HEK293T (cell line): ENCODE data around the gene MCM9.
A peak's percentile ranks its signal among the peaks of the same experiment; 100 is the strongest.

Experiments used
- CTCF ChIA-PET: fragments of 350-600 bp; formaldehyde crosslinking; extraction: SDS; loops from one replicate; lab custom pipeline; 2021; ENCODE audit warnings: antibody characterized with exemption, inconsistent platforms; lab: Yijun Ruan, JAX
- POLR2A ChIA-PET: fragments of 350-600 bp; formaldehyde crosslinking; extraction: SDS; loops from one replicate; lab custom pipeline; 2020; ENCODE audit warnings: antibody characterized with exemption, inconsistent platforms; lab: Yijun Ruan, JAX
- DNase-seq: peaks from one replicate; pipeline ENCODE4 v3.0.0; 2012; ENCODE audit warnings: mixed read lengths; ENCODE audit errors: extremely low spot score
- ARNT ChIP-seq: fragments of 450-650 bp; IDR thresholded peaks from 2 replicates; pipeline ENCODE4 v1.6.1; 2017; ENCODE audit warnings: mild to moderate bottlenecking
- BHLHE40 ChIP-seq: fragments of 450-650 bp; IDR thresholded peaks from 2 replicates; pipeline ENCODE4 v1.6.1; 2016; ENCODE audit warnings: mild to moderate bottlenecking, moderate library complexity, borderline replicate concordance
- CTBP1 ChIP-seq: fragments of 450-650 bp; IDR thresholded peaks from 2 replicates; pipeline ENCODE4 v1.6.1; 2016; ENCODE audit warnings: borderline replicate concordance
- ELF4 ChIP-seq: fragments of 450-650 bp; IDR thresholded peaks from 2 replicates; pipeline ENCODE4 v1.6.1; 2017; ENCODE audit warnings: antibody characterized with exemption
- FOXA1 ChIP-seq: fragments of 450-650 bp; IDR thresholded peaks from 2 replicates; pipeline ENCODE4 v1.6.1; 2016; ENCODE audit warnings: mild to moderate bottlenecking
- FOXK2 ChIP-seq: fragments of 450-650 bp; IDR thresholded peaks from 2 replicates; pipeline ENCODE4 v1.6.1; 2016; ENCODE audit warnings: mild to moderate bottlenecking
- FOXM1 ChIP-seq: fragments of 450-650 bp; IDR thresholded peaks from 2 replicates; pipeline ENCODE4 v1.6.1; 2017; ENCODE audit warnings: mild to moderate bottlenecking, borderline replicate concordance
- HDGF ChIP-seq: fragments of 450-650 bp; IDR thresholded peaks from 2 replicates; pipeline ENCODE4 v1.6.1; 2017; ENCODE audit warnings: antibody characterized with exemption, borderline replicate concordance
- L3MBTL2 ChIP-seq: fragments of 450-650 bp; conservative IDR thresholded peaks from 2 replicates; pipeline ENCODE4 v1.6.1; 2016; ENCODE audit warnings: mild to moderate bottlenecking
- LEF1 ChIP-seq: fragments of 450-650 bp; IDR thresholded peaks from 2 replicates; pipeline ENCODE4 v1.6.1; 2017; ENCODE audit warnings: mild to moderate bottlenecking, borderline replicate concordance
- NFRKB ChIP-seq: fragments of 450-650 bp; IDR thresholded peaks from 2 replicates; pipeline ENCODE4 v1.6.1; 2016; ENCODE audit warnings: mild to moderate bottlenecking, moderate library complexity
- SP1 ChIP-seq: fragments of 450-650 bp; IDR thresholded peaks from 2 replicates; pipeline ENCODE4 v1.6.1; 2017
- SUZ12 ChIP-seq: fragments of 450-650 bp; IDR thresholded peaks from 2 replicates; pipeline ENCODE4 v1.6.1; 2016; ENCODE audit warnings: mild to moderate bottlenecking
- TARDBP ChIP-seq: fragments of 450-650 bp; IDR thresholded peaks from 2 replicates; pipeline ENCODE4 v1.6.1; 2016
- ZNF384 ChIP-seq: fragments of 450-650 bp; IDR thresholded peaks from 2 replicates; pipeline ENCODE4 v1.6.1; 2016
- TF ChIP-seq, protein P1 (sequence below): fragments of 450-650 bp; IDR thresholded peaks from 2 replicates; pipeline ENCODE4 v1.6.1; 2016

The MCM9 gene

GRCh38 chr6:118776607-118777549 lies 158.1 kb downstream of the MCM9 start:
- no peak for TF ChIP-seq SP1
- peak; percentile 30; the same call in 1 of the 2 replicates for TF ChIP-seq ZNF384
- TF ChIP-seq, protein P1, sequence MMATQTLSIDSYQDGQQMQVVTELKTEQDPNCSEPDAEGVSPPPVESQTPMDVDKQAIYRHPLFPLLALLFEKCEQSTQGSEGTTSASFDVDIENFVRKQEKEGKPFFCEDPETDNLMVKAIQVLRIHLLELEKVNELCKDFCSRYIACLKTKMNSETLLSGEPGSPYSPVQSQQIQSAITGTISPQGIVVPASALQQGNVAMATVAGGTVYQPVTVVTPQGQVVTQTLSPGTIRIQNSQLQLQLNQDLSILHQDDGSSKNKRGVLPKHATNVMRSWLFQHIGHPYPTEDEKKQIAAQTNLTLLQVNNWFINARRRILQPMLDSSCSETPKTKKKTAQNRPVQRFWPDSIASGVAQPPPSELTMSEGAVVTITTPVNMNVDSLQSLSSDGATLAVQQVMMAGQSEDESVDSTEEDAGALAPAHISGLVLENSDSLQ = no peak
- TF ChIP-seq NFRKB = no peak
- peak; percentile 73 for DNase-seq

GRCh38 chr6:118775381-118775780 lies 159.6 kb downstream of the MCM9 start:
- CTCF ChIA-PET = interaction anchor here (0.7 to 1.0 kb wide), 2 partner anchors 31 to 210 kb away, joined by 3 to 4 read pairs; no protein-coding TSS in a partner anchor
- no peak for TF ChIP-seq HDGF
- TF ChIP-seq CTBP1 = no peak
- TF ChIP-seq TARDBP = no peak
- TF ChIP-seq, protein P1 = no peak
- no peak for TF ChIP-seq FOXA1
- no peak for TF ChIP-seq LEF1
- no peak for TF ChIP-seq FOXM1
- TF ChIP-seq ARNT = no peak
- TF ChIP-seq BHLHE40 = no peak
- TF ChIP-seq SUZ12 = no peak
- TF ChIP-seq NFRKB = no peak
- no peak for TF ChIP-seq L3MBTL2
- TF ChIP-seq FOXK2 = no peak
- POLR2A ChIA-PET = no interaction called here
- no peak for DNase-seq

More at GRCh38 chr6:118776607-118777549, 158.1 kb downstream of the MCM9 start:
- ChIA-PET POLR2A (no interaction called here), CTCF (interaction anchor here (0.6 kb wide), 1 partner anchor 46 kb away, joined by 3 read pairs; no protein-coding TSS in a partner anchor)

DNA sequence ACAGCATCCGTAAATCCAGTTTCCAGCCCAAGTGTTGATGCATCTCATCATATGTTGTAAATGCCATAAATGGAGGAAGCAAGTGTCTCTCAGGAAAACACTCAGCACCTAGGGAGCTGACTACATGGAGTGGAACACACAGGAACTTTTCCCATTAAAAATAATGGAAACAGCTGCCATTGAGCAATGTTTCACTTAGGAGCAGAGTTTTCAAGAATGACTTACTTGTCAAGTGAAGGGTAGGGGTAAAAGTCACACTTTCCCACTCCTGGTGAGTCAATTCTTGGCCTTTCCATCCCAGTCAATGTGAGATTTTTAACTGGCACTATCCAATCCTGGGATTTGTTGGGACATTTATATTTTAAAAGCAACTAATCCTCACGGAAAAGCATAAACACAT lies 160.4 kb downstream of the MCM9 start:
- DNase-seq = no peak
- TF ChIP-seq, protein P1 = no peak
- TF ChIP-seq TARDBP (no peak), SP1 (no peak), BHLHE40 (no peak), ELF4 (no peak), NFRKB (no peak), SUZ12 (no peak), LEF1 (no peak), FOXM1 (no peak), ZNF384 (no peak), CTBP1 (no peak)
- ChIA-PET POLR2A (no interaction called here), CTCF (no interaction called here)

DNA sequence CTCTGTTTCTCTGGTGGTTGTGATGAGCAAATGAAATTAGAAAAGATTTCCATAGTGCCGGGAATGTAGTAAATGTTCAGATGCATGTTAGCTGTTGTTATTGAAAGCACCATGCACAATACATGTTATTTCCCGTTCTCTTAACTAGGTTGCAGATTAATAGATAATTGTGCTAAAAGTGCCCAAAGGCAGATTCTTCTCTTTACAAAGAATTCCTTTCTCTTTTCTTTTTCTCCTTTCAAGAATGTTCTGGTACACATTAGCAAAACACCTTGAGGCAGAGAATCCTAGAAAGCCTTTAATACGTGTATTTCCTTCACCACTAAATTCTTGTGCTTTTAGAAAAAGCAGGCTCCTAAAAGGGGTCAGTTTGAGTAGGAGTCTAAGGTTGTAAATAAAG lies 162.1 kb downstream of the MCM9 start:
- ChIA-PET CTCF (no interaction called here), POLR2A (no interaction called here)
- TF ChIP-seq SP1 (no peak), FOXA1 (no peak)
- no peak for DNase-seq

GRCh38 chr6:118771253-118771652 lies 163.7 kb downstream of the MCM9 start:
- TF ChIP-seq FOXM1 (no peak), SP1 (no peak), BHLHE40 (no peak), LEF1 (no peak), HDGF (no peak), ELF4 (no peak), FOXK2 (no peak), ARNT (no peak), TARDBP (no peak), SUZ12 (no peak), FOXA1 (no peak), L3MBTL2 (no peak)
- TF ChIP-seq, protein P1 = no peak
- CTCF ChIA-PET = no interaction called here
- DNase-seq = no peak
- POLR2A ChIA-PET = no interaction called here

GRCh38 chr6:118770835-118771234 lies 164.1 kb downstream of the MCM9 start:
- ChIA-PET POLR2A (interaction anchor here (1.1 kb wide), 1 partner anchor 75 kb away, joined by 3 read pairs; no protein-coding TSS in a partner anchor), CTCF (no interaction called here)
- TF ChIP-seq LEF1 (no peak), FOXK2 (no peak), ZNF384 (no peak), HDGF (no peak), TARDBP (no peak)
- no peak for DNase-seq
